Tongue (tissue), 2 donors: ENCODE data around the gene SMIM35. TPM values are rescaled to one million over a fixed set of nuclear protein-coding genes. Genes with fewer than 3 reads are reported as not detected.
"Not testable (repeated sequence)": the region's sequence is repeated elsewhere in the genome, so short reads cannot be mapped to it uniquely, and the experiment has no call there.

Source experiments
- DNase-seq: peaks from one replicate; pipeline ENCODE4 v3.0.0-alpha.2; 2015
- total RNA-seq: library from RNA; depleted of rRNA; stranded (reverse); fragments of >200 nt; gene quantifications from one replicate; pipeline ENCODE4 v1.2.3, GENCODE V29; 2014

Gene SMIM35
- total RNA-seq, 1 donor from 2014 or later, result not detected

DNA sequence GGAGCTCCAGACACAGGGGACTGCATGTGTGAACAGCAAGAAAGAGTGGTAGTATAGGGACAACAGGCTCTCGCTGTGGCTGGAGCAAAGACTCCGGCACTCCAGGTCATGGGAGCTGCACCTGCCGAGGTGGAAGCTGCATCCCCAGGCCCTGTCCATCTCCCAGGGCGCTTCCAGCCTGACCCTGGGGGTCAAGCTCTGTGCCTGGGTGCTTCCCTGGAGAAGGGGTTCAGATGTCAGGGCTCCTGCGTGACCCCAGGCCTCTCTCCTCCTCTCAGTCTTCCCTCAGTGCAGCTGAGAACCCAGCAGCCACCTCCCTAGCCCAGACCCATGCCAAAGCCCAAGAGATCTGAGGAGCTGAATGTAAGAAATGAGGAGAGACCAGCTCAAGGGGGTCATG, 6.5 kb downstream of the SMIM35 start:
- DNase-seq, result no peak

DNA sequence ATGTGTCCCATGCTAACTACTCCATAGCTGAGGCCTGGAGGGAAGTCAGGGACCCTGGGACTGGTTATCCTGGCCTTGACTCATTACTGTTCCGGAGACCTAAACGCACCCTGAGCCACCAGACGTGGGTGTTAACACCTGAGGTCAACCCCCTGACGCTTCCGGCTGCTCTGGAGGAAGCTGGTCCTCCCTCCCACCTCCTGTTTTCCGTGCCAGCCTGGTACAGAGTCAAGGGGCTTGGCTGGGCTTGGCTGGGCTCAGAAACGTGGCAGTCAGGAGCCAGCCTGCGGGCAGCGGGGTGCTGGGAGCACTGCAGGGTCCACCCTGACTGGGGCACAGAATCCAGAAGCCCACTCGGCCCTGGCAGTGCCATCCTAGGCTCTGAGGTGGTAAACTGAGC, 7.3 kb downstream of the SMIM35 start:
- no peak for DNase-seq

DNA sequence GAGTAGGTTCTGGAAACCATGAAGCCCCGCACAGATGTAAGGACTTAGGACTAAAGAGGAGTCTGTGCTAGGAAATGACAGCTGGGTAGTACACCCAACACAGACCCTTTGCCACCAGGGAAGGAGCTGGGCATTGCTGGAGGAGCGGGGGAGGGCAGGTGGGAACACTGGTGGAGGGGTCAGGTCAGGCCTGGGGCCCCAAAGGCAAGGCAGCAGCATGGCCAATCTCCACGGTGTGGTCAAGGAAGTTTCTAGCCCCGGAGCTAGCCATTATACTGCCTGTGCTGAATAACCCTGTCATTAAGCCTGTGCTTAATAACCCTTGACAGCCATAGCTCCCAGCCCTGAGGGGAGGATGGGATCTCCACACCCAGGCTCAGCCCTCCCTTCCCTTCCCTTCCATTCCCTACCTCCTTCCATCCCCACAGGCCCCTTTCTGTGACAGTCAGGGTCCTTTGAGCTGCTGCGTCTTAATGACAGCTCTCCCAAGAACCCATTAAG, 7.8 kb downstream of the SMIM35 start:
- DNase-seq, result no peak

DNA sequence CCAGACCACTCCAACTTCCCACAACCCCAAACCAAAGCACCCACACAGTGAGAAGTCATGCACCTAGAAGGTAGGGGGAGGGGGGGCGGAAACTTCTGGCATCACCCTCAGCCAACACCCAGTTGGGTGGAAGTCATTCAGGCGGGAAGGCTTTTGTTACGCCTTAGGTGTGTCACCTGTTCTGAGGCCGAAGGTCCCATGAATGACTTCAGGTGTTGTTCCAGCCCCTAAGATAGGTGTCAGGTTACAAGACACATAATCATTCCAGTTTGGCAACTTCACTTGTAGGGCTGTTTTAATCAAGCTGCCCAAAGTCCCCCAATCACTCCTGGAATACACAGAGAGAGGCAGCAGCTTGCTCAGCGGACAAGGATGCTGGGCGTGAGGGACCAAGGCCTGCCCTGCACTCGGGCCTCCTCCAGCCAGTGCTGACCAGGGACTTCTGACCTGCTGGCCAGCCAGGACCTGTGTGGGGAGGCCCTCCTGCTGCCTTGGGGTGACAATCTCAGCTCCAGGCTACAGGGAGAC, 9.9 kb downstream of the SMIM35 start, which contains the start of gene TMPRSS4:
Gene TMPRSS4 (plus strand): TSS at position 325 of the 528 bp plus-strand sequence. CDS start 225 bp downstream, outside the sequence.
- DNase-seq, result peak; percentile 59

DNA sequence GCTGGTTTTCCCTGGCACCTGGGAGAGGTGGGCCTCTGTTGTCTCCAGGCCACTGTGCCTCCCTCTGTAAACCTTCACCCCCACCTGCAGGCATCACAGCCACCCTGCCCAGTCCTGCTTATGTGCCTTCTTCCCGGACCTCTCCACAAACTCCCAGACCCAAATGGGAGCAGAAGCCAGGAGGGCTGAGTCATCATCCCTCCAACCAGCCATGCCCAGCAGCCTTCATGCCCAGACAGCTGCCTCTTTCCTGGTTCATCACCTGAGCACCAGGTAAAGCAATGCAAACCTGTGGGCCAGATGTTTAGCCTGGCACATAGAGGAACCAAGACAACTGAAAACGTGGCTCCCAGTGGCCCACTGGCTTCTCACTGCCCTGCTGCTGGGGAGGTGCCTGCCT, 12.0 kb downstream of the SMIM35 start:
- no peak for DNase-seq

DNA sequence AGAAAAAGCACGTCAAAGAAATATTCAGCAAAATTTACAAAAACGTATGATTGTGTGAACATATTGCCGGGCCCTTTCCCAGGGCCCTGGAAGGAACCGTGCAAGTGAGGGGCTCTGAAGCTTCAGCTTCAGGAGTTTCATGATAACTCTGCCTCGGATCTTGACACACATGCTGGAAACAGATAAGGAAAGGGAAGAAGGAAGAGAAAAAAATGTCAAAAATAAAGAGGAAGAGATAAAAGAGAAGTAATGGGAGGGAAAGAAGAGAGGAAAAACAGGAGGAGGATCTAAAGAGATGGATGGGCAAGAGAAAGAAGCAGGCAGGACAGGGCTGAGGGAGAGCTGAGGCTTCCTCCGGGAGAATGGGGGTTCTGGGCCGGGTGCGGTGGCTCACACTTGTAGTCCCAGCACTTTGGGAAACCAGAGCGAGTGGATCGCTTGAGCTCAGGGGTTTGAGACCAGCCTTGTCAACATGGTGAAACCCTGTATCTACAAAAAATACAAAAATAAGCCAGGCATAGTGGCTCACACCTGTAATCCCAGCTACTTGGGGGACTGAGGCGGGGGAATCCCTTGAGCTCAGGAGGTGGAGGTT, 12.6 kb downstream of the SMIM35 start:
- DNase-seq, result no peak

DNA sequence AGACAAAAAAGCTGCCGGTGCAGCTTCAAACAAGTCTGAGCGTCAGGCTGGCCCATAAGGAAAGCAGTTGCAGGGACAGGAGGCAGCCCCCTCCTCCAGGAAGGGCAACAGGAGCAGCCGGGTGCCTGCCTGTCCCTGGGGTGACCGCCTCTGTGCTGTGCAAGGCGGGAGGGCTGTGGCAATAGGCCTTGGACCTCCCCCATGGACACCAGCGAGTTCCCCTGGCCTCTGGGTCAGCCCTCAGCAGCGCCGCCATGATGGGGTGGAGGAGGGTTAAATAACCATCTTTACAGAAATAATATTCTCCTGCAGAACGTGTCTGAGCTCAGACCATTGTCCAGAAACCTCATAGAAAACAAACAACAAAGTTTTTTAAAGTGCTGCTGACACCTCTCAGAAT, 13.2 kb downstream of the SMIM35 start:
- no peak for DNase-seq

DNA sequence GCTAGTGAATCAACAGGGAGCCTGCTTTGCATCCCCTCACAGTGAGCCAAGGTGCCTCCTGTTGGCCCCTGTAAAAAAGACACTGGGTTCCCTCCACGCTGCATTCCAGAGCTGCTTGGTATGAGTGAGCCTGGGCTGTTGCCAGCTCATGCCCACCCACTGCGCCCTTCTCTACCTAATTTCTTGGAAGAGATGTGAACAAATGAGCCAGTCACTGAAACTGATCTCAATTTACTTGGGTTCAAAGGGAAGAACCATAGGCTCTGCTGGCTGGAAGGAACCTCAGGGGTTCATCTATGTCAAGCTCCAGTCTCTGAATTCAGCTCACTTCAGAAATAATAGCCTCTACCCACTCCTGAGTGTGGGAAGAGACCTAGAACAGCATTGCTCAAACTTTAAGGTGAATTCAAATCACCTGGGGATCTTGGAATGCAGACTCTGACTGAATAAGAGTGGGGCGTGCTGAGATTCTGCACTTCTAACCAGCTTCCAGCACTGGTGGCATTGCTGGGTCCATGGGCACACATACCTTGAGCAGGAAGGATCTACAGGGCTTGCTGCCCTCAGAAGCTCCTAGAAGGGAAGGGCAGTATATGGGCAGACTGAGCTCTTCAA, 15.2 kb downstream of the SMIM35 start:
- DNase-seq, result no peak

DNA sequence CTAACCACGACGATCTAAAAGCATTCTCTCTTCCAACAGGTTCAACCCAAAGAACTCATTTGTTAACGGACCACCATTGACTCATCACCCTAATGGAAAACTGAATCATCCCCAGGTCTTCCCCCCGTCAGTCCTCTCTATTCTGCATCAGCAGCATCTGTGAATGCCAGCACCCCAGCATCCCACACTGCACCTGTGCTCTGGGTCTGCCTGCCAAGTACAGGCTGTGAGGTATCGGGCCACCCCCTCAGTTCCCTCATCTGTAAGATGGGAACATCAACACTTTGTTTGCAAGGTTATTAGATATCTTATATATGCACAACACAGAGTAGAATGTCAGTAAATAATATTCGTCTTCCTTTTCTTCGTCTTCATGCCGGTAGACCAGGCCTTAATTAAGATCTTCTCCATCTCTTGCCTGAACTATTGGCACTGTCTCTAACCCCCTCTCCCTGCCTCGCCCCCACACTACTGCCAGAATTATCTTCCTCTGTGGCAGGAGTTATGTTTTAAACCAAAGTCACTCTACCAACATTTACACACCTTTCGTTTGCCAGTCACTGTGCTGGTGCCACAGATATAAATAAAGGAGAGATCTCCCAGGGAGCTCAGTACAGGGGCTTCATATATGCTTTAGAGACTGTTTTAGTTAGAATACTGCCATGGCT, 17.7 kb downstream of the SMIM35 start:
- no peak for DNase-seq

DNA sequence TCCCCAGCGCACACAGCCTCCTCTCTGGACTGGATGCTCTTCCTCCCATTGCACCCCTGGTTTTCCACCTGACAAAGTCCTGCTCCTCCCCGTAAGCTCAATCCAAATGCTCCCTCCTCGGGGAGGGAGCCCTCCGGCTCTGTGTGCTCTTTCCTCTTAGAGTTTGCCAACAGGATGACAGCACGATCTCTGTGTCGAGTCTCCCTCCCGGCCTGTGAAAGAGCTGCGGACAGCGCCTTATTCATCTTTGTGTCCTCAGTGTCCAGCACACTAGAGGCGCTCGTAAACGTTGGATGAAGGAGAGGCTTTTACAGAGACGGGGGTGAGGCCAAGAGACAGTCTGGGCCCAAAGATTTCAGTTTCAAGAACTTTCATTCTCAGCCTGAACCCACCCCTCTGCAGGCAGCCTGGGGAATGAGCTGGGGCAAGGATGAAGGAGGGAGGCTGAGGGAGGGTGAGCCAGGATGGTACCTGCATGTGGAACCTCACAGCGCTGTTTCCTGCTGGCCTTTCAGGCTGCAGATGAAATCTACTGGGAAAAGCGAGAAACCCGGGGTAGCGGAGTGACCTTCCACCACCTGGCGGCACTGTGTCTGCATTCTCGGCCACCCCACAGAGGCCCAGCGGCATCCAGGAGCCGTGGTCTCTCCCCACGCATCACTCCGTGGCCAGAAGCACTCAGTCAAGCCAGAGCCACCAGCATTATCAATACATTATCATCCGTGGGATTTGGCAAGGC, 18.4 kb downstream of the SMIM35 start:
- peak; percentile 22 for DNase-seq

DNA sequence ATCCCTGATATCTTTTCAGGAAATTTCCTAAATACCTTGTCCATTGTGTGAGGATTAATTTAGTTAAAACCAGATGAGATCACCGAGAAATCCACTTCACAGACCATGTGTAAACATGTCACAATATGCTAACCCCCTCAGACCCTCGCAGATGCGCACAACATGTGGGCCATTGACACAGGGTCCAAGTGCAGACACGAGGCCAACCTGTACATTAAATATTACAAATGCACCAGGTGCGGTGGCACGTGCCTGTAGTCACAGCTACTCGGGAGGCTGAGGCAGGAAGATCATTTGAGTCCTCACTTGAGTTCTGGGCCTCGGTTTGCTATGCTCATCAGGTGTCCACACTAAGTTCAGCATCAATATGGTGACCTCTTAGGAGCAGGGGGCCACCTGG, 19.8 kb downstream of the SMIM35 start:
- DNase-seq, result no peak

DNA sequence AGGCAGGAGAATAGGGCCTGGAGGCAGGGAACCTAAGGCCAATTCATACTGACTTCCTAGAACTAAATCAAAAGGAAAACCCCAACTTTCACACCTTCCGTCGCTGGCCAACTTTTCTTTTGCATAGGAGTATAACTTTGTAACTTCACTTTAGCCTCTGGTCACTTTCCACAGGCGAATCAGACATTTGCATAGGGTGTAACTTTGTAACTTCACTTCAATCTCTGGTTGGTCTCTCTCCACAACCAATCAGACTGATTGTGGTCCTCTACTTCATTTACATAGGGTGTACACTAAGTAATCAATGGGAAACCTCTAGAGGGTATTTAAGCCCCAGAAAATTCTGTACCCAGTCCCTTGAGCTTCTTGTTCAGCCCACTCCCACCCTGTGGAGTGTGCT, 21.4 kb downstream of the SMIM35 start:
- no peak for DNase-seq

DNA sequence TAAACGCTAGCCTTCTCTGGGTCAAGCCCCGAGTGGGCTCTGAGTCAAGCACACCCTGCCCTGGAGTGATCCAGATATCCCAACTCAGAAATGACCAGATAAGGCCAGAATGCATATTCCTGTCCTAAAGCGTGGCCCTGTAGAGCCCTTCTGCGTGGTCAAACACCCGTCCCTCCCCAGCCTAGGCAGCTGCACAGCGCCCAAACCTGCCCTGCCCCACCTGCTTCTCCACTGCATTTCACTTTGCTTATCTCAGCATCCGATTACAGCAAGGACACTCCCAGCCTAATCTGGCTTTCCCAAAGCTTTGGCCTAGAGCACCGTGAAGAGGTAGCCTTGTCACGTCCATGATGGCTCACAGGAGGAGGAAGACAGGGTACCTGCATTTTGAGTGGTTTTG, 21.8 kb downstream of the SMIM35 start:
- DNase-seq, result no peak

DNA sequence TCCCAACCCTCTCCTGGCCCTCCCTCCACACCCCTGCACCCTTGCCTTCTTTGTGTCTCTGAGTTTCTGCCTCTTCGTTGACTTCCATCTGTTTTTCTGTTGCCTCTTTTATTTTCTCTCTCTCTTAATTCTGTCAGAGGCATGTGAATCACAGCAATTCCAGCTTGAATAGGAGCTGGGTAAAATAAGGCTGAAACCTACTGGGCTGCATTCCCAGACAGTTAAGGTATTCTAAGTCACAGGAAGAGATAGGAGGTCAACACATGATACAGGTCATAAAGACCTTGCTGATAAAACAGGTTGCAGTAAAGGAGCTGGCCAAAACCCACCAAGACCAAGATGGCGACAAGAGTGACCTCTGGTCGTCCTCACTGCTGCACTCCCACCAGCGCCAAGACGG, 24.1 kb downstream of the SMIM35 start:
- DNase-seq, result not testable (repeated sequence)

DNA sequence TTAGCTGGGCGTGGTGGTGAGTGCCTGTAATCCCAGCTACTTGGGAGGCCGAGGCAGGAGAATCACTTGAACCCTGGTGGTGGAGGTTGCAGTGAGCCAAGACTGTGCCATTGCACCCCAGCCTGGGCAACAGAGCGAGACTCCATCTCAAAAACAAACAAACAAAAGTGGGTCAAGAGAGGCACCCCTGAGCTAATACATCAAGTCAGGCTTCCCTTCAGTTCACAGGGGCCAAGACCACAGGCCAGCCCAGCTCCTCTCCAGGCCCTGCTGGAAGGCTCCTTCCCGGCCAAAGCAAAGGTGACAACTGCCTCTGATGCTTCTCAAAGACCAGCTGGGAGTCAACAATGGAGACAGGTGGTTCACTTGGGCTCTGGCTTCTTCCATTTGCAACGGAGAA, 24.6 kb downstream of the SMIM35 start:
- not testable (repeated sequence) for DNase-seq

DNA sequence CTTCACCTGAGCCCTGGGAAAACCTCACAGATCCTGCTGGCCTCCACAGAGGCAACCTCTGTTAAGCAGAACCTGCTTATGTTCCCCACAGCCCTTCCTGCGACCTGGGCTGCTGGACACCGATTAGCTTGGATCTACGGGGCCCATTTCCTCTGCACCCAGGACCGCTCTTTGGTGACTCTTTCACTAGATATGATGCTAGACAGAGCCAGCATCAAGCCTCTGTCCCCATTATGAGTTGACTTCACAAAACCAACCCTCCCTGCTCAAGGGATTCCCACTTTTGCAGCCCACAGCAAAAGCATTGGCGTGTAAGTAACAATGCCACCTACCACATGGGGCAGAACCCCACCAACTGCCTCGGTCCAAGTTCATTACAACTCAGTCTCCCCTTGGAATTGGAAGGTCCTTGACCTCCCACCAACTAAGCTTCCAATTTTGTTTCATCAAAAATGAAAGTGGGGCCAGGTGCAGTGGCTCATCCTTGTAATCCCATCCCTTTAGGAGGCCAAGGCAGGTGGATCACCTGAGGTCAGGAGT, 25.1 kb downstream of the SMIM35 start:
- DNase-seq, result no peak

DNA sequence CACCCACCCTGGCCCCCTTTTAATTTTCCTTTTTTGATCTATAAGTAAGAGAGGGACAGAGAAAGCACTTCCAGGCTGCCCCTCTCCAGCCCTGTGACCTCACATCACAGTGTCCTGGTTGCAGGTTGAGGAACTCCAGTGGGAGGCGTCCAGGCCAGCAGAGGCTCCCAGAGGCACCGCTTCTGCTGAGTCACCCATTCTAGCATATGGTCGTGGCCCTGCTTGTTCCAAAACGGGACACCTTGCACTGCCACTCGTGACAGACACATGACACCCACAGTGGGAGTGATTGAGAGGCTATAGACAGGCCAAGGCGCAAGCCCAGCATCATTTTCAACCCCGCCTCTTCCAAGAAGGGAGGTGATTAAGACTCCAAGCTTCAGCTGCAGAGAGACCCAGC, 25.9 kb downstream of the SMIM35 start:
- DNase-seq, result no peak

DNA sequence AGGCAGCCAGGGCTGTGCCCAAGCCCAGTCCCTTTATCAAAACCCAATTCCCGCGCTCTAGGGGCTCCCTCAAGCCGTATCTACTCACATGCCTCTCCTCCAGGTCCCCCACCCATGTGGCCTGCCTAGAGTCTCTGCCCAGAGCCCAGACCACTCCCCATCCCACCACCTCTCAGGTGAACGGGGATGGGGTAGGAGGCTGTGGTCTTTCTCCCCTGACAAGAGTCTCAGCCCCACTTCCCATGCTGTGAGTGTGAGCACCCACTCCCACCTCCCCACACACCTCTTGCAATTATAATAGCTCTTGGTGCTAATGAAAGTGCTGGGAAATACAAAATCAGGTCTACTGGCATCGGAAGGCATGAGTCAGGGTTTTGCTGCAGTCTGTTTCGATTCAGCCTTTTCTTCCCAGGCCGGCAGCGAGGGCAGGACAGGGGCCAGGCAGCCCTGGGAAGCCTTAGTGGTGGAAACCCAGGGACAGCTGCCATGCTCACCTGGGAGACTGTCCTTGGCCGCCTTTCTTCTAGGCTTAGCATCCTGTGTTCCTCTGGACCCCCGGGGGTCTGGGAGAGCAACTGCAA, 26.6 kb downstream of the SMIM35 start:
- no peak for DNase-seq

DNA sequence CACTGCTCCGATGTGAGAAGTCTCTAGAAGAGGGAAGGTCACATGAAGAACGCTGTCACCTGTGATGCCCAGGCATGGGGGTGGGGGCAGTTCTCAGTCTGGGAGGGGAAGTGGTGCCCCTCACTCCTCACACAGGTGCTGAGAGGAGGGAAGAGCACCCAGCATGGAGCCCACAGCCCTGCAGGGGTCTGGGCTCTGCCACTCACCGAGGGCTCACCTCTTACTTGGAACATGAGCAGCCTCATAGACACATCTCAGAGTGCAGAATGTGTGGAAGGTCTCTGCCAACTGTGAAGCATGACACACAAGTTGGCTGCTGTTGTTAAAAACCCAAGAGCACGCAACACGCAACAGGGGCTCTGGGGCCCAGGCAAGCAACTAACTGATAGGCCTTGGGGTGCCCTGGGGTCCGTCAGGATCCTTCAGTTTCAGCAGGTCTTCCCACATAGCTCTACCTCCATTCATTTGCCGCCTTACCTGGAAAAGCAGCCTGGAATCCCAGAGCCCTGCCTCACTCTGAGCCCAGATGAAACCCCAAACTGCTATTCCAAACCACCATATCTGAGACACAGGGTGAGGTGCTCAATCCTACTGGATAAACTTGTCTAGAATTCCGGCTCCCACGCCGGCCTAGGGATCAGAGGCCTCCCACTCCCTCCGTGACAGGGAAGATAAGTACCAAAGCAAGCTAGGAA, 27.4 kb downstream of the SMIM35 start:
- no peak for DNase-seq

DNA sequence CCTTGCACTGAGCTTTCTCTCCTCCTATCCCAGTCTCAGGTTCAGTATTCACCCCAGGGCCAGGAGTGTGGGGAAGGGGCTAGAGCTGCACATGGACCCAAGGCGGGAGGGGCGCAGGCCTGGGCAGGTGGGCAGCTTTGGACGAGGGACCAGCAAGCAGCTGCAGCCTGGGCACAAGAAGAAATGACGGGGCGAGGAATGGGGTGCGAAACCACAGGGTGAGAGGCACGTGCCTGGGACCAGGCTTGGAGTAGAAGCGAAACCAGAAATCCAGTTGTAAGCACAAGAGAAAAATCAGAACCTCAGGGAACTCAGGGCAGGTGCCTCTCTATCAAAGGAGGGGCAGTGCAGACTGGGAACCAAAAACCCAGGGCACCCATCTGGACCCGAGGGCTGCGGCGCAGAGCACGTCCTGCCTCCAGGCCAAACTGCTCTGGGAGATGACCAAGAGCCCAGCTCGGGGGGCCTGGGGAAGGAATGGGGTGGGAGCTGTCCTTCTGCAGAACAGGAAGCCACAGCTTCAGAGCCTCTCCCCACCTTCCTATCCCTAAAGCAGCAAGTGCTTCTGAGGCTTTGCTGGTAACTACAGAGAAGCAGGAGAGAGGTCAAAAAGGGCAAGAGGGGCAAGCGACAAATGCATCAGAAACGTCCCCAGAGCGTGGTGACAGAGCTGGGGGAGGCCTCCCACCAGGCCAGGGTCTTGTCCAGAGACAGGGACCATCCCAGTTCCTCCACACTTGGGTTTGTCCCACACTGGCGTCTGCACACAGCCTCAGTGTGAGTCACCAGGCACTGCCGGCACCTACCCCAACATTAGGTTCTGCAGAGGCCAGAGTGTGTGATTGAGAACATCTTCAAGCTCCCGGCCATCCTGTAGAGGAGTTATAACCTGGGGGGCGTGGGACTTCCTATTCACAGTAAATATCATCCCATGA, 28.2 kb downstream of the SMIM35 start:
- DNase-seq, result no peak
